HG02678 (cell line): ENCODE results near the gene LDLR.

Experiments
- ATAC-seq: cut with Tn5 transposase; IDR thresholded peaks from one replicate; pipeline ENCODE4 v1.9.1; 2021; ENCODE audit warnings: mild to moderate bottlenecking, moderate library complexity; ENCODE audit not compliant: unreplicated experiment

The LDLR gene

DNA sequence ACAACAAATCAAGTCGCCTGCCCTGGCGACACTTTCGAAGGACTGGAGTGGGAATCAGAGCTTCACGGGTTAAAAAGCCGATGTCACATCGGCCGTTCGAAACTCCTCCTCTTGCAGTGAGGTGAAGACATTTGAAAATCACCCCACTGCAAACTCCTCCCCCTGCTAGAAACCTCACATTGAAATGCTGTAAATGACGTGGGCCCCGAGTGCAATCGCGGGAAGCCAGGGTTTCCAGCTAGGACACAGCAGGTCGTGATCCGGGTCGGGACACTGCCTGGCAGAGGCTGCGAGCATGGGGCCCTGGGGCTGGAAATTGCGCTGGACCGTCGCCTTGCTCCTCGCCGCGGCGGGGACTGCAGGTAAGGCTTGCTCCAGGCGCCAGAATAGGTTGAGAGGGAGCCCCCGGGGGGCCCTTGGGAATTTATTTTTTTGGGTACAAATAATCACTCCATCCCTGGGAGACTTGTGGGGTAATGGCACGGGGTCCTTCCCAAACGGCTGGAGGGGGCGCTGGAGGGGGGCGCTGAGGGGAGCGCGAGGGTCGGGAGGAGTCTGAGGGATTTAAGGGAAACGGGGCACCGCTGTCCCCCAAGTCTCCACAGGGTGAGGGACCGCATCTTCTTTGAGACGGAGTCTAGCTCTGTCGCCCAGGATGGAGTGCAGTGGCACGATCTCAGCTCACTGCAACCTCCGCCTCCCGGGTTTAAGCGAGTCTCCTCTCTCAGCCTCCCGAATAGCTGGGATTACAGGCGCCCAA, at the start of gene LDLR:
TSS of gene LDLR (plus strand) at position 210 of the 760 bp plus-strand sequence. CDS start at position 296, 86 bp downstream.
- no peak for ATAC-seq

DNA sequence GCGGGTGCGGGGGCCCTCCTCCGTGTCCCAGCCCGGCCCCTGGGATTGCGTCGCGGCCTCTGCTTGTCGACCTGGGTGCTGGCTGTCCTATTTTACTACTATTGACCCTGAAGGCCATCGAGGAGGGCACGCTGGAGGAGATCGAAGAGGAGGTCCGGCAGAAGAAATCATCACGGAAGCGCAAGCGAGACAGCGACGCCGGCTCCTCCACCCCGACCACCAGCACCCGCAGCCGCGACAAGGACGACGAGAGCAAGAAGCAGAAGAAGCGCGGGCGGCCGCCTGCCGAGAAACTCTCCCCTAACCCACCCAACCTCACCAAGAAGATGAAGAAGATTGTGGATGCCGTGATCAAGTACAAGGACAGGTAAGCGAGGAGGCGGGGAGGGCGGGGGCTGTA, 48.1 kb upstream of the LDLR start:
- no peak for ATAC-seq

DNA sequence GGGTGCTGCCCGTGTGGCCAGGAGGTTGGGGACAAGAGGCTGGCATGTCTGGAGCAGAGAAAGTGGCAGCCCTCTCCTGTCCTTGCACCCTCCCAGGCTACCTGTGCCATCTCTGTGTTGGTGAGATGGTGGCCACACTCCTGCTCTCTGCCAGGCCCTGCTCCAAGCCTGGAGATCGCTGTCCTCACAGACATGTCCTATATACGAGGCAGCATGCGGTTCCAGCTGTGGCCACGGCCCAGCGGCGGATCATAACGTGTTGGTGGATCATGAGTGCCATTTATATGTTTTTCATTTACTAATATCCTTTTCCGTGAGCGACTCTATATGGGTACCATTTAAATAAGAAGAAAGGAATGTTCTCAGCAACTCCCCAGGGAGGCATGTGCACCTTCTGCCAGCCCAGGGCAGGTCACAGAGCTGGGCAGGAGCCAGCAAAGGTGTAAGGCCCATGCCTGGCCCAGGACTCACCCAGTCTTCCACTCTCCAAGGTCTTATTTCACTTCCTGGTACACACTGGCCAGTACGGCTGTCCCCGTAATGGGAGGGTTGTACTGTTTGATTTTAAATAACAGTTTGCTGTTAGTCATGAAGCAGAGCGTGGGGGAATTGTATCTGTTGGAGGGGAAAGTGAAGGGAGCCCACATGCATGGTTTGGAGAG, 47.2 kb upstream of the LDLR start:
- no peak for ATAC-seq

DNA sequence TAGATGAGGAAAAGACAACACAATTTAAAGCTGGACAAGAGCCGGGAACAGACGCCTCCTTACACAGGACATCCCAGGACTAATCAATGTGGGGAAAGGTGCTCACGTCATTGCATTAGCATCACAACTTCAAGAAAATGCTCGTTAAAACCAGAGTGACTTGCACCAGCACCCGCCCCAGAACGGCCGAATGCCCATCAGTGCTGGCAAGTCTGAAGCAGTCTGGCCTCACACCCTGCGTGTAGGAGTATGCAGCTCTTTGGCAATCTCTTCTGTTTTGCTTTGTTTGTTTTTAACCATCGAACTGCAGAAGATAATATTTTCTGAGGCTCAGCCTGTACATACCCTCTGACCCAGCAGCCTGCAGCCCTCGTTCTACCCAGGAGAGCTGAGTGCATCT, 44.8 kb upstream of the LDLR start:
- no peak for ATAC-seq

DNA sequence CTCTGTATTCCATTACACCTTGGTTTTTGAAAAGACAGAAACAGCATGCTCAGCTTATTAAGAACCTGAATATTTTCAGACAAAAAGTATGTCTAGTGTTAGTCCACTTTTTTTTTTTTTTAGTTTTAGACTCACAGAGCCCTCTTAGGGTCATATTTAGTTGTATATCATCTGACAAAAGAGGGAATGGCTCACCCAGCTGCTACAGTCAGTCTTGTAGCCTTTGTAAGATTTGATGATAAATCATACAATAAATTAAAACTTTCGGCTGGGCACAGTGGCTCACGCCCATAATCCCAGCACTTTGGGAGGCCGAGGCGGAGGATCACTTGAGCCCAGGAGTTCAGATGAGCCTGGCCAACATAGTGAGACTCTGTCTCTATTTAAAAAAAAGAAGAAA, 43.7 kb upstream of the LDLR start:
- ATAC-seq, result no peak

DNA sequence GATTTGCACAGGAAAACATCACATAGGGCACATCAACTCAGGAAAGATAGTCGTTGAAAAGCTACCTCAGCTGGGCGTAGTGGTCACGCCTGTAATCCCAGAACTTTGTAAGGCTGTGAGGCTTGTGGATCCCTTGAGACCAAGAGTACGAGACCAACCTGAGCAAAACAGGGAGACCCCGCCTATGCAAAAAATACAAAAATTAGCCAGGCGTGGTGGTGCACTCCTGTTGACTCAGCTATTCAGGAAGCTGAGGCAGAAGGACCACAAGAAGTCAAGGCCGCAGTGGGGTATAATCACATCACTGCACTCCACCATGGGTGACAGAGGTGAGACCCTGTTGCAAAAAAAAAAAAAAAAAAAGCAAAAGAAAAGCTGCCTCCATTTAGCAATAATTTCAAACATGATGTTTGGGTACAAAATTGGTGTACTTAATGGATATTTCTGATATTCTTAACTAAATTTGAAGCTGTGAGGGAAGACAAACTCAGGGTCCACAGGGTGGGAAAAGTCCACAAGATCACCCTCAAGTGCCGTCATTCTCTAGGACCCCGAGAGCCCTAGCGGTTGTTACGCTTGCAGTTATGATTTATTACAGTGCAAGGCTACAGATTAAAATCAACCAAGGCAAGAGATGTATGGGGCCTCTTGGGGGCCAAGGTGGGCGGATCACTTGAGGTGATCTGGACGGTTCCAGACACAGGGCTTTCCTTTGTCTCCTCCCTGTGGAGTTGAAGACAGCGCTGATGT, 42.5 kb upstream of the LDLR start:
- ATAC-seq, result no peak

DNA sequence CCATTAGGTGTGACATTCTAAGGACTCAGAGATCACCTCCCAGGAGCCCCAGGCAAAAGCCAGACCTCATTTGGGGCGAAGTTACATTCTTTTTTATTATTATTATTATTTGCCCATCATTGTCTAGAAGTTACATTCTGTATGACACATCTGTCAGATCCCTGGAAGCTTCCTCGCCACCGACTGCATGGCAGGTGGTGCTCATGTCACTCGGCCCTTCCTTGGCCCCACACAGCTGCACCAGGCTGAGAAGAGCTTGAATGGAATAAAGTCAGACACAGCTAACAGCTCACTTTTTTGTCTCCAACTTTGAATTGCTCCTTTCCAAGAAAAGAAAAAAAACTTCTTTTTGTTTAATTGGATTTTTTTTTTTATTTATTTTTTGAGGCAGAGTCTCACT, 41.4 kb upstream of the LDLR start:
- no peak for ATAC-seq

DNA sequence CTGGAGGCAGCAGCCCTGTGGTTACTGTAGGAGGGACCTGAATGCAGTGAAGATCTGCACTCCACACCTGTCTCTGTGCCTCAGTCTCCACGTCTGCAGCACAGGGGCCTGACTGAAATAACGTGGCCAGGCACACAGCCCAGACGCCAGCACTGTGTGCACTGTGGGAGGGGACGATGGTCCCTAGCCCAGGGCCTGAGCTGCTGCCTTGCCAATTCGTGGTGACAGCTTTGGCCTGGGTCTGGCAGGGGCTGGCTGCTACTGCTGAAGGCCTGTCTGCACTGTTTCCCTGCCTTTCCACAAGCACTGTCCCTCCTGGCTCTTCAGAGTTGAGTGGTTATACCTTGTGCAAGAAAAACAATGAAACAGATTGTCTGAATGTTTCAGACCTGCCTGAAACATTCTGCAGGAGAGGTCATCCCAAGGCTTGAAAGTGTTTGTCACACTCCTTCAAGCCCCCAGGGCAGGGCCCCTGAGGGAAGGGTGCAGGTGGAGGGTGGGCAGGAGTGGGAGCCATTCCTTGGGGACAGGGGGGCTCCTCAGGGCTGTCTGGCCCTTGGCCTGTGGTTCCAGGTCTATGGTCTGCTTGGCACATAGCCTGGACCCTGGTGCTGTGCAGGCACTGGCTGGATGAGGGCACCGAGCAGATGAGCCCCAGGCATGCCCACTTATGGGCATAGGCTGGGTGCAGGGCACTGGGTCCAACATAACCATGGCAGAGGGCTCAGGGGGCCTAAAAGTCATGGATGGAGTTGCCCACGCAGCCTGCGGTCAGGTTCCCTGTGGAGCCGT, 38.7 kb upstream of the LDLR start:
- no peak for ATAC-seq

DNA sequence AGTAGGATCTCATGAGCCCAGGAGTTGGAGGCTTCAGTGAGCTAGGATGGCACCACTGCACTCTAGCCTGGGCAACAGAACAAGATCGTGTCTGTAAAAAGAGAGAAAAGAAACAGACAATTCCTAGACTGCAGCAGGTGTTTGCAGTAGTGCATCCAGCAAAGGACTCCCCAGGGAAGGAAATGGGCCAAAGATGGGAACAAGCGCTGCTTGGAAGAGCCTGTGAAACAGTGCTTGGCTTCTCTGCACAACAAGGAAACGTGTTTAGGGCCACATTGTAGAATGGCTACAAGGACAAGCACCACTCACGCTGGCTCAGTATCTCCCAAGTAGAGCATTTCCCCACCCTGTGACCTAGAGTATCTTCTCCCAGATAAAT, 35.5 kb upstream of the LDLR start:
- no peak for ATAC-seq

DNA sequence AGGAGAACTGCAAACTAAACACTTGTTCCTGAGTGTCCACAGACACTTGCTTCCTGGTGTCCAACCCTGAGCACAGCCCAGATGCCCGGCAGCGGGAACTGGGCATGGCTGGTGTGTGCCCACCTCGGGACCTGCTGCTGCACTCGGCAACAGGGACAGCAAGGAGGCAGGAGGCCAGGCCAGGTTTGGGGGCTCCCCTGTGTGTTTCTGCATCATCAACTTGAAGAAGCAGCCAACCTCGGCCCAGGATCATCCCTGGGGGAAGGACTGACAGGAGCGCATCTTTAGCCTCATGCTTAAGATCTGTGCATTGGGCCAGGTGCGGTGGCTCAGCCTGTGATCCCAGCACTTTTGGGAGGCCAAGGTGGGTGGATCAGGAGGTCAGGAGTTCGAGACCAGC, 35.1 kb upstream of the LDLR start:
- no peak for ATAC-seq

DNA sequence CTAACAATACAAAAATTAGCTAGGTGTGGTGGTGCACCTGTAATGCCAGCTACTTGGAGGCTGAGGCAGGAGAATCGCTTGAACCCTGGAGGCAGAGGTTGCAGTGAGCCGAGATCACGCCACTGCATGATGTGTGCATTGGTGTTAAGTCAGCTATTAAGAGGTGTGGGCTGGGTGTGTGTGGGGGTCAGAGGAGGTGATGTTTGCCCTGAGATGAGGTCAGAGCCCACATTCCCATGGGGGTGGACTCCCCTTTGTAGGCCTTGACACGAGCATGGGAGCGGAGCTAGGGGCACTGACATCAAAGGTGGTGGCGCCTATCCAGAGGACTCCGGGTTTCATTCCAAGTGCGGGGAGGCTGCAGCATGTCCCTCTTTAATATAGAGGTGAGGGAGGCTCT, 34.6 kb upstream of the LDLR start:
- no peak for ATAC-seq

DNA sequence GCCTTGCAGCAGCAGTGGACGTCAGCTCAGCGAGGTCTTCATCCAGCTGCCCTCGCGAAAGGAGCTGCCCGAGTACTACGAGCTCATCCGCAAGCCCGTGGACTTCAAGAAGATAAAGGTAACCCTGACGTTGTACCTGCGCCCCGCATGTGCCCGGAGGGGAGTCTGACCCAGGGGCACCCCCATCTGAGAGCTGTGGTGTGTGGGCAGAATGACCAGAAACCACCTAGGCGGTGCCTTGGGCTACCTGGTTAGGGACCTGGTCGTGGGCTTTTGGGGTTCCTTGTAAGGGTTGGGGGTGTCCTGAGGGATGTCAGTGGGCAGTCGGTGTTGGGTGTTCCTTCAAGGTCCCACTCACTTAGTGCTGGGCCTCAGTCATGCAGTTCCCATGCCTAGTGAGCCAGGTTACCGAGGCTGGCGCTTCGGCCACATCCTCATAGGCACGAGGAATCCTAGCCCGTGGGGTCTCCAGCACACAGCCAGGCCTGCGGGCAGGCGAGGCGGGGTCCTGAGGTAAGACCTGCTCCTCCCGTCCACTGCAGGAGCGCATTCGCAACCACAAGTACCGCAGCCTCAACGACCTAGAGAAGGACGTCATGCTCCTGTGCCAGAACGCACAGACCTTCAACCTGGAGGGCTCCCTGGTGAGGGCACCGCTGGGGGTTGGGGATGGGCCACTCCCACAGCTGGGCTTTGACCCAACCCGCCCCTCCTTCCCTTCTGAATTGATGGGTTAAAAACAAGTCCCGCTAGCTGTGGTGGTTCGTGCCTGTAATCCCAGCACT, 30.8 kb upstream of the LDLR start:
- ATAC-seq, result no peak

DNA sequence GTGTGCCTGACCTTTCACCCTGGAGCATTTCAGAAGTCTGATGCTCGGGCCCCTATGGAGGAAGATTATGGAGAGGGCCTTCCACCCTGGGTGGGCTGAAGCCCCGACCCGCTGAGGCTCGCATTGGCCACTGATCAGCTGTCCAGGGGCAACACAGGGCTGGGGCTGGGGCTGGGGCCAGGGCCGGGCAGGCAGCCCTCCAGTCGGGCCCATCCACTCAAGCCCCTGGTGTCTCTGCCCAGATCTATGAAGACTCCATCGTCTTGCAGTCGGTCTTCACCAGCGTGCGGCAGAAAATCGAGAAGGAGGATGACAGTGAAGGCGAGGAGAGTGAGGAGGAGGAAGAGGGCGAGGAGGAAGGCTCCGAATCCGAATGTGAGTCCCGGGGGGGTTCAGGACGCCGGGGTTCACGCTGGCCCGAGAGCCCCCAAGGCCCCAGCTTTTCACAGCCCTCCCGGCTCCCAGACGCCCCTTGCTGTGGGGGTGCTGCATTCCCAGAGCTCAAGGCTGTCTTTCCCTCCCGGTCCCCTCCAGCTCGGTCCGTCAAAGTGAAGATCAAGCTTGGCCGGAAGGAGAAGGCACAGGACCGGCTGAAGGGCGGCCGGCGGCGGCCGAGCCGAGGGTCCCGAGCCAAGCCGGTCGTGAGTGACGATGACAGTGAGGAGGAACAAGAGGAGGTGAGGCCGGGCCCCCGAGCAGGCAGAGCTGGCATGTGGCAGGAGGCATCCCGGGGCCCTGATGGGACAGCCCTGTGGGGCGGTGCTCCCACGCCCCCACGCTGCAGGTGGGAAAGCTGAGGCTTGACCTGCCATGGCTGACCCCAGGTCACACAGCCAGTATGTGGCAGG, 29.5 kb upstream of the LDLR start:
- ATAC-seq, result no peak

DNA sequence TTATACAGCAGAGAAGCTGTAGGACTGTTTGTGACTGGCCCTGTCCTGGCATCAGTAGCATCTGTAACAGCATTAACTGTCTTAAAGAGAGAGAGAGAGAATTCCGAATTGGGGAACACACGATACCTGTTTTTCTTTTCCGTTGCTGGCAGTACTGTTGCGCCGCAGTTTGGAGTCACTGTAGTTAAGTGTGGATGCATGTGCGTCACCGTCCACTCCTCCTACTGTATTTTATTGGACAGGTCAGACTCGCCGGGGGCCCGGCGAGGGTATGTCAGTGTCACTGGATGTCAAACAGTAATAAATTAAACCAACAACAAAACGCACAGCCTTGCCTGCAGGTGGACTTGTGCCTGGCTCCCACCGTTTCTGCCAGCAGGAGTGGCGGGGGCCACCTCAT, 27.3 kb upstream of the LDLR start:
- ATAC-seq, result no peak

DNA sequence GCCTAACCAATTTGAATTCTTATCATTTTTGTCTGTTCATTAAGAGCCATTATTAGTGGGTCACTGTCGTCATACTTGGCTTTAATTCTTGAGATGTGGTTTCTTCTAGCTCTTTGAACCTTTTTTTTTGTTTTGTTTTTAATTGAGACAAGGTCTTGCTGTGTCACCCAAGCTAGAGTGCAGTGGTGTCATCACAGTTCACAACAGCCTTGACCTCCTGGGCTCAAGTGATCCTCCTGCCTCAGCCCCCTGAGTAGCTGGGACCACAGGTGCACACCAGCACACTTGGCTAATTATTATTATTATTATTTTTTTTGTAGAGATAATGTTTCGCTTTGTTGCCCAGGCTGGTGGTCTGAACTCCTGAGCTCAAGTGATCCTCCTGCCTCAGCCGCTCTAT, 25.8 kb upstream of the LDLR start:
- no peak for ATAC-seq

DNA sequence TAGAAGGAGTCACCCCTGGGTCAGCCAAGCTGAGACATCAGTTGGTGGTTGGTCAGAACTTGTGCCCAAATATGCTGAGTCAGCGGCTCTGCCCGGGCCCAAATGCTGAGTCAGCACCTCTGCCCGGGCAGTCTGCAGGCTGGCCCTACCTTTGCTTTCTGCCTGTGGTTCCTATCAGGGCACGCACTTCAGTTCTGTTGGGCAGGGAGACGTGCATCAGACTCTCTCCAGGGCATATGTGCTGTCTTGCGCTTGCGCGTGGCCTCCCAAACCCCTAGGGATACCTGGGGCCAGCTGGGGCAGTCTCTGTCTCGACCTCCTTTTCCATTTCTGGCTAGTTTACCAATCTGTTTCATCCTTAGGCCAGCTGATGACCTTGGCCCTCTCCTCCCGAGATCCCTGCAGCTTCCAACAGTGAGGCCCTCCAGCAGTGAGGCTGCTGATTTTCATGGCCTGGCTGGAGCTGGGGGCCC, 24.4 kb upstream of the LDLR start:
- ATAC-seq, result no peak

DNA sequence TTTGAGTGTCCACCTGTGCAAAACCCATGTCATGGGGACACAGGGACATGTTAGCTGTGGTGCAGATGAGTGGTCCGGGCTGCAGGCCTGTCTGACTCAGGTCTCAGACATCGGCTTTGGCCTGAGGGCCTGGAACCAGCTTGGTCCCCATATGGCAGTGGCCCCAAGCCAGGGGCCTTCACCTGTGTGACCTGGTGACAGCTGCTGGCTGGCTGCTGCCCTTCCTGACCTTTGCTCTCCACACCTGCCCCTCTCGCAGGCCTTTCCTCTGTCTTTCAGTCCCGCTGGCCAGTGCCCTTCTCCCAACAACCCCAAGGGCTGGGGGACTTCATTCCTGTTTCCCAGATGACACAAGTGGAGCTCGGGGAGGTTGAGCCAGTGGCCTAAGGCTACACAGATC, 22.9 kb upstream of the LDLR start:
- no peak for ATAC-seq

DNA sequence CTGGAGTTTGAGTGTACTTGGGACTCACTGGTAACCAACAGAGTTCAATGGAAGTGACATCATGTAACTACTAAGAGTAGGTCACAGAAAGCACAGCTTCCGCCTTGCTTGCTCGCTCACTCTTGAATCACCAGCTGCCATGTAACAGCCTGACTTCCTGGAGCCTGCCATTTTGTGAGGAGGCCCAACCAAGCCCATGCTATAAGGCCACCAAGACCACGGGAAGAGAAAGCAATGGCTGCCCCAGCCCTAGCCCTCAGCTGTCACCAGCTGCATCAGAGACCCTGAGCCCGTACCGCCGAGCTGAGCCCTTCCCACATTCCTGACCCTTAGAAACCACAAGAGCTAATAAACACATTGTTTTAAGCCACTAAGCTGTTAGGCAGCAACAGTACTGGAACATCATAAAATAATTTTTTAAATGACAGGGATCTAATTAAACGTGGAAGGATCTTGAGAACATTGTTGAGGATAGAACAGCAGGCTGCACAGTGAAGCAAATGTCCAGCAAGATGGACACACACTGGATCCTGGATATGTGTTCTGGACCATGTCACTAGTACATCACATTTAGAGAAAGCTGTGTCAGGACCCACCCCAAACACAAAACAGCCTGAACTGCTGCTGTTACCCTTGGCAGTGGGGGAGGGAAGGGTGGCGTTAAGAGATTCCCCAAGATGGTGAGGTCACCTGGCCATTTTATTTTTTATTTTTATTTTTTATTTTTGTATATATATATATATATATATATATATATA, 21.7 kb upstream of the LDLR start:
- no peak for ATAC-seq

DNA sequence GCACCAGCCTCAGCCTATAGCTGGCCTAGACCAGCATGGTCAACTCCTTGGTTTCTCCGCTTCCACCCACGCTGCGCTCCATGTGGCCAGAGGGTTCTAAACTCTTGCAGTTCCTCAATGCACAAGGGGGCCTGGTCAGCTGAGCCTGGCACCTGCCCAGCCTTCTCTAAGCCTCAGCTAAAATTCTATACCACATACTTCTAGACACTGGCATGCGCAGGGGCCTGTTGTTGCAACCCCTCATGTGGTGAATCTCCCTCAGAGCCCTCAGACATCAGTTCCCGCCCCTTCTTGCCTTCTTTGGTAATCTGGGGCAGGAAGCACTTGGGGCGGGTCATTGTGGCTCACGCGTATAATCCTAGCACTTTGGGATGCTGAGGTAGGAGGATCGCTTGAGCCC, 19.7 kb upstream of the LDLR start:
- ATAC-seq, result no peak
